Activated CD4-positive, CD25-positive, alpha-beta regulatory T cell (primary cell): ENCODE measurements around the gene RNF149.

Experiments
- DNase-seq, 4 experiments: peaks; one replicate each; lab custom pipeline; 2025; lab: John Stamatoyannopoulos, UW

RNF149 gene

GRCh38 chr2:101294861-101295260 is 13.6 kb downstream of the RNF149 start:
- no peak for DNase-seq

- no peak for DNase-seq
Measured at GRCh38 chr2:101293544-101293943, 15.0 kb downstream of the RNF149 start.

GRCh38 chr2:101291973-101292372 is 16.5 kb downstream of the RNF149 start:
- no peak for DNase-seq

- DNase-seq, result no peak
Measured at GRCh38 chr2:101290711-101291110, 17.8 kb downstream of the RNF149 start.

- no peak for DNase-seq
Measured at GRCh38 chr2:101287303-101287702, 21.2 kb downstream of the RNF149 start.

- DNase-seq, result no peak
Measured at GRCh38 chr2:101286684-101287083, 21.8 kb downstream of the RNF149 start.

GRCh38 chr2:101282980-101283379 is 25.5 kb downstream of the RNF149 start:
- no peak for DNase-seq

- DNase-seq, result no peak
Measured at GRCh38 chr2:101281482-101281881, 27.0 kb downstream of the RNF149 start.

GRCh38 chr2:101278925-101279324 is 29.6 kb downstream of the RNF149 start:
- no peak for DNase-seq

GRCh38 chr2:101277111-101277510 is 31.4 kb downstream of the RNF149 start:
- no peak for DNase-seq

GRCh38 chr2:101274142-101274541 is 34.4 kb downstream of the RNF149 start:
- DNase-seq, result no peak

GRCh38 chr2:101273056-101273455 is 35.4 kb downstream of the RNF149 start:
- DNase-seq, result no peak

GRCh38 chr2:101272045-101272784 is 36.3 kb downstream of the RNF149 start:
- no peak for DNase-seq

- DNase-seq, result no peak
Measured at GRCh38 chr2:101270700-101271259, 37.7 kb downstream of the RNF149 start.

GRCh38 chr2:101267671-101268656 is 40.5 kb downstream of the RNF149 start:
- no peak for DNase-seq

- no peak for DNase-seq
Measured at GRCh38 chr2:101265893-101266499, 42.5 kb downstream of the RNF149 start.

- DNase-seq, result no peak
Measured at GRCh38 chr2:101264360-101264939, 44.1 kb downstream of the RNF149 start.

GRCh38 chr2:101263377-101263800 is 45.1 kb downstream of the RNF149 start:
- DNase-seq, result no peak

- DNase-seq, result no peak
Measured at GRCh38 chr2:101262142-101262541, 46.4 kb downstream of the RNF149 start.

GRCh38 chr2:101258804-101259203 is 49.7 kb downstream of the RNF149 start:
- no peak for DNase-seq

- DNase-seq, result no peak
Measured at GRCh38 chr2:101256316-101256715, 52.2 kb downstream of the RNF149 start.

GRCh38 chr2:101255501-101255900 is 53.0 kb downstream of the RNF149 start:
- DNase-seq, result no peak
